HepG2 (cell line): ENCODE data around the gene SLC26A5. TPM values are rescaled to one million over a fixed set of nuclear protein-coding genes. Genes with fewer than 3 reads are reported as not detected.

ENCODE experiments used
- BCLAF1 ChIP-seq: fragments of 450-650 bp; IDR thresholded peaks from 2 replicates; pipeline ENCODE4 v1.6.1; 2017; ENCODE audit warnings: mild to moderate bottlenecking
- GLI4 ChIP-seq: sonication (generic); formaldehyde crosslinking; IDR thresholded peaks from 2 replicates; pipeline ENCODE4 v1.5.1; 2020; ENCODE audit warnings: missing genetic modification reagents, mild to moderate bottlenecking, moderate library complexity, borderline replicate concordance
- KLF15 ChIP-seq: sonication (generic); formaldehyde crosslinking; IDR thresholded peaks from 2 replicates; pipeline ENCODE4 v1.8.1; 2023; ENCODE audit warnings: borderline replicate concordance, mild to moderate bottlenecking, inconsistent platforms, missing genetic modification reagents, mixed read lengths
- MXD3 ChIP-seq: IDR thresholded peaks from 2 replicates; pipeline ENCODE4 v1.6.1; 2016; ENCODE audit warnings: mild to moderate bottlenecking, missing biosample characterization, missing genetic modification reagents
- NCOR1 ChIP-seq: fragments of 200-600 bp; sonication (generic); IDR thresholded peaks from 2 replicates; pipeline ENCODE4 v1.7.0; 2017; ENCODE audit warnings: antibody characterized with exemption, low read length, borderline replicate concordance
- NFE2L1 ChIP-seq: sonication (generic); formaldehyde crosslinking; IDR thresholded peaks from 2 replicates; pipeline ENCODE4 v1.4.0; 2020; ENCODE audit warnings: missing genetic modification reagents, mild to moderate bottlenecking, borderline replicate concordance
- PATZ1 ChIP-seq: sonication (generic); formaldehyde crosslinking; IDR thresholded peaks from 2 replicates; pipeline ENCODE4 v1.4.0; 2020; ENCODE audit warnings: missing genetic modification reagents
- RBM39 ChIP-seq: fragments of 200-400 bp; formaldehyde crosslinking; IDR thresholded peaks from one replicate; pipeline ENCODE4 v1.6.1; 2018; ENCODE audit warnings: antibody characterized with exemption, mild to moderate bottlenecking, low read depth, low read length; ENCODE audit not compliant: poor library complexity, severe bottlenecking
- SATB2 ChIP-seq: sonication (generic); formaldehyde crosslinking; IDR thresholded peaks from 2 replicates; pipeline ENCODE4 v1.5.0; 2020; ENCODE audit warnings: missing genetic modification reagents
- SCMH1 ChIP-seq: sonication (generic); formaldehyde crosslinking; IDR thresholded peaks from 2 replicates; pipeline ENCODE4 v1.9.0; 2021; ENCODE audit warnings: missing genetic modification reagents, mild to moderate bottlenecking, borderline replicate concordance
- ZBED4 ChIP-seq: sonication (generic); formaldehyde crosslinking; IDR thresholded peaks from 2 replicates; pipeline ENCODE4 v1.4.0; 2020; ENCODE audit warnings: missing genetic modification reagents, borderline replicate concordance
- ZKSCAN5 ChIP-seq: sonication (generic); formaldehyde crosslinking; IDR thresholded peaks from 2 replicates; pipeline ENCODE4 v1.5.1; 2020; ENCODE audit warnings: mild to moderate bottlenecking, missing genetic modification reagents
- ZKSCAN8 ChIP-seq: IDR thresholded peaks from 2 replicates; pipeline ENCODE4 v1.6.1; 2016; ENCODE audit warnings: borderline replicate concordance, missing genetic modification reagents, missing compliant biosample characterization
- ZNF136 ChIP-seq: sonication (generic); formaldehyde crosslinking; IDR thresholded peaks from 2 replicates; pipeline ENCODE4 v1.8.1; 2022; ENCODE audit warnings: low read depth, mild to moderate bottlenecking, moderate library complexity, missing genetic modification reagents
- ZNF274 ChIP-seq: sonication (generic); formaldehyde crosslinking; IDR thresholded peaks from 2 replicates; pipeline ENCODE4 v1.5.1; 2020; ENCODE audit warnings: mild to moderate bottlenecking, missing genetic modification reagents
- ZNF326 ChIP-seq: sonication (generic); formaldehyde crosslinking; IDR thresholded peaks from 2 replicates; pipeline ENCODE4 v1.4.0; 2020; ENCODE audit warnings: missing genetic modification reagents, borderline replicate concordance
- ZNF615 ChIP-seq: sonication (generic); formaldehyde crosslinking; IDR thresholded peaks from 2 replicates; pipeline ENCODE4 v1.5.0; 2020; ENCODE audit warnings: mild to moderate bottlenecking, missing genetic modification reagents, borderline replicate concordance
- polyA plus RNA-seq, 8 experiments: library from polyadenylated mRNA; depleted of rRNA in 3 of 8; stranded (reverse) in 7 of 8; unstranded in 1 of 8; fragments of >200 nt; fragmentation: Illumina TruSeq in 4 of 8; extraction: Trizol in 4 of 8; gene quantifications; 2 replicates each; pipeline versions ENCODE4 v1.2.1 to v1.2.3, GENCODE V29; 2011 to 2016; ENCODE audit warnings: low read depth in 4 of 8, missing spikeins in 1 of 8, mixed read lengths in 1 of 8; ENCODE audit not compliant: insufficient read depth in 1 of 8
- total RNA-seq, 5 experiments: library from RNA; depleted of rRNA; stranded (reverse); fragments of >200 nt; fragmentation: Illumina TruSeq; extraction: Trizol; gene quantifications; 2 replicates each; pipeline ENCODE4 v1.2.3, GENCODE V29; 2016; ENCODE audit warnings: low read depth in 1 of 5

The SLC26A5 gene
- total and polyA plus RNA-seq, 2 of the 13 experiments (the other 11 are each of a cell fraction or from before 2014, with no cell fraction given) = 0.08 to 0.11 TPM

GRCh38 chr7:103347507-103348267, 98.3 kb downstream of the SLC26A5 start, which contains the start of gene PSMC2 (continued):
- TF ChIP-seq SCMH1 (CRISPR knock-in tag) (no peak), ZNF136 (peak; percentile 80; the same call in 1 of the 2 replicates), SATB2 (no peak), MXD3 (CRISPR knock-in tag) (peak; percentile 66), NCOR1 (no peak), RBM39 (no peak), ZKSCAN8 (CRISPR knock-in tag) (0 out of 2 replicates have a peak, but pooled peaks have one; percentile 29), ZNF274 (CRISPR knock-in tag) (peak; percentile 52; the same call in 1 of the 2 replicates), ZNF326 (no peak), ZBED4 (CRISPR knock-in tag) (no peak; the same call in 1 of the 2 replicates), PATZ1 (peak; percentile 54; the same call in 1 of the 2 replicates), KLF15 (CRISPR knock-in tag) (no peak), NFE2L1 (CRISPR knock-in tag) (peak; percentile 93; the same call in 1 of the 2 replicates), BCLAF1 (no peak), ZNF615 (CRISPR knock-in tag) (0 out of 2 replicates have a peak, but pooled peaks have one; percentile 78), GLI4 (CRISPR knock-in tag) (peak; percentile 68; the same call in 1 of the 2 replicates), ZKSCAN5 (no peak)
